ENCODE measurements around the gene SLC39A8. TPM values are rescaled to one million over a fixed set of nuclear protein-coding genes. Genes with fewer than 3 reads are reported as not detected.

The SLC39A8 gene
- total RNA-seq, 4 donors from 2014 or later, result 9.4 to 38.6 (median 14.4) TPM

DNA sequence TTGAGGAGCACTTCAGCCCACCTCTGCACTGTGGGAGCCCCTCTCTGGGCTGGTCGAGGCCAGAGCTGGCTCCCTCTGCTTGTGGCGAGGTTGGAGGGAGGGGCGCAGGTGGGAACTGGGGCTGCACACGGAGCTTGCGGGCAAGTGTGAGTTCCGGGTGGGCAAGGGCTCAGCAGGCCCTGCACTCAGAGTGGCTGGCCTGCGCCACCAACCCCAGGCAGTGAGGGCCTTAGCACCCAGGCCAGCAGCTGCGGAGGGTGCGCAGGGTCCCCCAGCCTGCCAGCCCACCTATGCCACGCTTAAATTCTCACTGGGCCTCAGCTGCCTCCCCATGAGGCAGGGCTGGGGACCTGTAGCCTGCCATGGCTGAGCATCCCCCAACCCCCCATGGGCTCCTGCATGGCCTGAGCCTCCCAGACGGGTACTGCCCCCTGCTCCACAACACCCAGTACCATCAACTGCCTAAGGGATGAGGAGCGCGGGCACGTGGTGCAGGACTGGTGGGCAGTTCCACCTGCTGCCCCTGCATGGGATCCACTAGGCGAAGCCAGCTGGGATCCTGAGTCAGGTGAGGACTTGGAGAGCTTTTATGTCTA is 110.9 kb downstream of the SLC39A8 start:
- TF ChIP-seq POLR2A (IDR thresholded peaks at IDR 0.05), result no peak
- TF ChIP-seq, protein P1, sequence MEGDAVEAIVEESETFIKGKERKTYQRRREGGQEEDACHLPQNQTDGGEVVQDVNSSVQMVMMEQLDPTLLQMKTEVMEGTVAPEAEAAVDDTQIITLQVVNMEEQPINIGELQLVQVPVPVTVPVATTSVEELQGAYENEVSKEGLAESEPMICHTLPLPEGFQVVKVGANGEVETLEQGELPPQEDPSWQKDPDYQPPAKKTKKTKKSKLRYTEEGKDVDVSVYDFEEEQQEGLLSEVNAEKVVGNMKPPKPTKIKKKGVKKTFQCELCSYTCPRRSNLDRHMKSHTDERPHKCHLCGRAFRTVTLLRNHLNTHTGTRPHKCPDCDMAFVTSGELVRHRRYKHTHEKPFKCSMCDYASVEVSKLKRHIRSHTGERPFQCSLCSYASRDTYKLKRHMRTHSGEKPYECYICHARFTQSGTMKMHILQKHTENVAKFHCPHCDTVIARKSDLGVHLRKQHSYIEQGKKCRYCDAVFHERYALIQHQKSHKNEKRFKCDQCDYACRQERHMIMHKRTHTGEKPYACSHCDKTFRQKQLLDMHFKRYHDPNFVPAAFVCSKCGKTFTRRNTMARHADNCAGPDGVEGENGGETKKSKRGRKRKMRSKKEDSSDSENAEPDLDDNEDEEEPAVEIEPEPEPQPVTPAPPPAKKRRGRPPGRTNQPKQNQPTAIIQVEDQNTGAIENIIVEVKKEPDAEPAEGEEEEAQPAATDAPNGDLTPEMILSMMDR (IDR thresholded peaks at IDR 0.05), result no peak
- Histone ChIP-seq H3K36me3 (no peaks in the 10 kb centered on the region), H3K27ac (no peak overlapping the region), H3K27me3 (no peaks in the 10 kb centered on the region), H3K4me3 (no peak overlapping the region), H3K4me1 (no peaks in the 10 kb centered on the region), H3K9me3 (no peaks in the 10 kb centered on the region)
- no peak for DNase-seq
- intact Hi-C loops (cut with DNase I; ENCODE audit: low total_unique reads), result no loop called here

DNA sequence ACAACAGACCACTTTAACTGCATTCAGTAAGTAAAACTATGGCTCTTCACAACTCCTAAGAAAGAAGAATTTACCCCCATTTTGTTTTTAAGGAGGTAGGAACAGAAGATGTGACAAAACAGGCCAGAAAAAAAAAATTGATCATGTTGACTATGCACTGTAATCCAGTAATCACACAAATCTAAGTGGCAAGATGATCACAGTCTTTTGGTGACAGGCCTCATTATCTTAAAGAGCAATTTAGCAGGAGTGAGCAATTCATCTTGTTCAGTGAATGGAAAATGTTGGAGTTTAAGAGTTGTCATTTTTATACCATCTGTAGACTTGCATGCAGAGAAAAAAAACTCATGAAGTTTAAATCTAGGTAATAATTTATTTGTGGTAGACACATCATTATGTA is 115.1 kb downstream of the SLC39A8 start:
- no peak overlapping the region for H3K27ac ChIP-seq
- H3K9me3 ChIP-seq, result no peaks in the 10 kb centered on the region
- H3K4me3 ChIP-seq, result no peak overlapping the region
- intact Hi-C loops (cut with DNase I; ENCODE audit: low total_unique reads), result no loop called here
- no peak for DNase-seq
- no peaks in the 10 kb centered on the region for H3K4me1 ChIP-seq
- no peaks in the 10 kb centered on the region for H3K36me3 ChIP-seq
- TF ChIP-seq, protein P1 (IDR thresholded peaks at IDR 0.05), result no peak
- TF ChIP-seq POLR2A (IDR thresholded peaks at IDR 0.05), result no peak
- H3K27me3 ChIP-seq, result no peaks in the 10 kb centered on the region

DNA sequence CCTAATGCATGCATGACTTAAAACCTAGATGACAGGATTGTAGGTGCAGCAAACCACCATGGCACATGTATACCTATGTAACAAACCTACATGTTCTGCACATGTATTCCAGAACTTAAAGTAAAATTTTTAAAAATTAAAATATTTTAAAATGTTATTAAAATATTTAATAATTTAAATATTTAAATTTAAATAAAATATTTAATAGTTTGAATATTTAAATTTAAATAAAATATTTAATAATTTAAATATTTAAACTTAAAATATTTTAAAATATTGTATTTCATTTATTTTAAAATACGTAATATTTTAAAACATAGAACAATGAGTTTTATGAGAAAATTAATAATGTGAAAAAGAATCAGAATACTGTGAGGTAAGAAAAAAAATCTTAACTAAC is 117.9 kb downstream of the SLC39A8 start:
- no peak for DNase-seq

DNA sequence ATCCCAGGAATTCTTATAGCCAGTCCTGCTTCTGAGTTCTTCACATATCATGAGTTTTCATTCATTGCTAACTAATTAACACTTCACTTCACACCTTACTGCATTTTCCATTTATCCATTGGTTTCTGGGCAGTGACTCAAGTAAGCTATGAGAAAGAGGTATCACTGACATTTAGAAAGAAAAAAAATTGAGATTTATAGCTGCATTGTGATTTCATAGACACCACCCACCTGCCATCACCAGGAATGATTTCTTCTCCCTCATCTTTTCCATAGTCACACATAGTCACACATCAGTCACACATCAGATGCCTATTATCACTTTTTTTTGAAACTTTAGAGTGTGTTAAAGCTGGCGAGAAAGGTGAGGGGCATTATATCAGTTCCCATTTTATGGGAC is 121.8 kb downstream of the SLC39A8 start:
- H3K27ac ChIP-seq, result no peak overlapping the region
- H3K4me3 ChIP-seq, result no peak overlapping the region
- no peaks in the 10 kb centered on the region for H3K36me3 ChIP-seq
- no peaks in the 10 kb centered on the region for H3K9me3 ChIP-seq
- no peaks in the 10 kb centered on the region for H3K4me1 ChIP-seq
- no peak for DNase-seq
- no peaks in the 10 kb centered on the region for H3K27me3 ChIP-seq
- no peak for TF ChIP-seq POLR2A (IDR thresholded peaks at IDR 0.05)
- TF ChIP-seq, protein P1 (IDR thresholded peaks at IDR 0.05), result no peak
- intact Hi-C loops (cut with DNase I; ENCODE audit: low total_unique reads), result no loop called here

More for the DNA sequence above, 117.9 kb downstream of the SLC39A8 start:
- intact Hi-C loops (cut with DNase I; ENCODE audit: low total_unique reads), result no loop called here
- TF ChIP-seq, protein P1 (IDR thresholded peaks at IDR 0.05), result no peak
- TF ChIP-seq POLR2A (IDR thresholded peaks at IDR 0.05), result no peak
- H3K4me3 ChIP-seq, result no peak overlapping the region
- H3K36me3 ChIP-seq, result no peaks in the 10 kb centered on the region
- H3K4me1 ChIP-seq, result no peaks in the 10 kb centered on the region
- H3K27ac ChIP-seq, result no peak overlapping the region
- H3K9me3 ChIP-seq, result no peaks in the 10 kb centered on the region
- H3K27me3 ChIP-seq, result no peaks in the 10 kb centered on the region

DNA sequence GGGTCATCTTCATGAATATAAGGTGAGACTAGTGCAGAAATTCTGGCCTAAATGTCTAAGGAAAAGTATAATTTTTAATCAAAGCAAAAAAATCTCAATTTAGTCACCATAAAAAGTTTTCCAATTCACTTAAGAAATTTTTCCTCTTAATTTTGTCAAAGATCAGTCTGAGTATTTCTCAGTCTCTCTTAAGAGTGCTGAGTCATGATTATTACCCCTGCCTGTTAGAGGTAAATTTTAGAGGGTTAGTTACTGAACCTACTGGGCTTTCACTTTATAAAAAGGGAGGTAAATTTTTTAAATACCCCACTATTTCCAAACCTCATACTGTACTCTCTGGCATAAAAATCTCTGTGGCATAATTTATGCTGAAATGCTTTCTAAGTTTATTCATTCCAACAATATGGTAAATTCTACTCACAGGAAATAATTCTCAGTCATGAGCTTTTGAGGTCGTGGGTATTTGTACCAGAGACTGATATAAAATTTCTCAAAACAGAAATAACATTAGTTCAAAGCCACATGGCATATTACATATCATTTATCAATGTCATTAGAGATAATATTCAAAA is 122.4 kb downstream of the SLC39A8 start:
- no peak for TF ChIP-seq POLR2A (IDR thresholded peaks at IDR 0.05)
- TF ChIP-seq, protein P1 (IDR thresholded peaks at IDR 0.05), result no peak
- intact Hi-C loops (cut with DNase I; ENCODE audit: low total_unique reads), result no loop called here
- H3K27me3 ChIP-seq, result no peaks in the 10 kb centered on the region

More for the DNA sequence above, 122.4 kb downstream of the SLC39A8 start:
- DNase-seq, result no peak
- Histone ChIP-seq H3K4me1 (no peaks in the 10 kb centered on the region), H3K27ac (no peak overlapping the region), H3K9me3 (no peaks in the 10 kb centered on the region), H3K4me3 (no peak overlapping the region), H3K36me3 (no peaks in the 10 kb centered on the region)

Measured in uterus (tissue), 4 donors.